ENCODE measurements around the gene TRAF6. TPM values are rescaled to one million over a fixed set of nuclear protein-coding genes. Genes with fewer than 3 reads are reported as not detected.

TRAF6 gene
- total and polyA plus RNA-seq, 12 donors, result 3.0 to 18.2 (median 12.9) TPM

DNA sequence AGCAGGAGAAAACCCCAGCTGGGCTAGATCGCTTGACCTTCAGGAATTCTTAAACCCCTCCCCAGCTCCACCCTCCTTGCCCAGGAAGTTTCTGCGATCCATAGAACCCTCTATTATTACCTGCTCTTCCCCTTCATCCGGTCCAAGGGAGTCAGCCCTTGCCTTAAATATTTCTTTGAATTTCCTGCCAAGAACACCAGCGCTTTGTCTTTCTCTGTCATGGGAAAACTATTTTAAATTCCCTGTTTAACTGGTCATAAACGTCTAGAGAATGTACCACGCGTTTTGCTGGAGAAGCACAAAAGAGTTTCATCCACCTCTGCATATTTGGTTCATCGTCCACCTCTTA is 496 bp upstream of the TRAF6 start:
- peaks cover 0 to 2% (median 0%) of the 10 kb centered on the region in 9 donors for H3K36me3 ChIP-seq
- peak; percentile 1 to 53 (median 30) for ATAC-seq
- 6 to 14% methylated on average over 8 of the region's 8 CpGs for WGBS, 2 donors
- H3K4me3 ChIP-seq, result peak overlapping the region; percentile 71 to 98 (median 88)
- TF ChIP-seq, protein P1, sequence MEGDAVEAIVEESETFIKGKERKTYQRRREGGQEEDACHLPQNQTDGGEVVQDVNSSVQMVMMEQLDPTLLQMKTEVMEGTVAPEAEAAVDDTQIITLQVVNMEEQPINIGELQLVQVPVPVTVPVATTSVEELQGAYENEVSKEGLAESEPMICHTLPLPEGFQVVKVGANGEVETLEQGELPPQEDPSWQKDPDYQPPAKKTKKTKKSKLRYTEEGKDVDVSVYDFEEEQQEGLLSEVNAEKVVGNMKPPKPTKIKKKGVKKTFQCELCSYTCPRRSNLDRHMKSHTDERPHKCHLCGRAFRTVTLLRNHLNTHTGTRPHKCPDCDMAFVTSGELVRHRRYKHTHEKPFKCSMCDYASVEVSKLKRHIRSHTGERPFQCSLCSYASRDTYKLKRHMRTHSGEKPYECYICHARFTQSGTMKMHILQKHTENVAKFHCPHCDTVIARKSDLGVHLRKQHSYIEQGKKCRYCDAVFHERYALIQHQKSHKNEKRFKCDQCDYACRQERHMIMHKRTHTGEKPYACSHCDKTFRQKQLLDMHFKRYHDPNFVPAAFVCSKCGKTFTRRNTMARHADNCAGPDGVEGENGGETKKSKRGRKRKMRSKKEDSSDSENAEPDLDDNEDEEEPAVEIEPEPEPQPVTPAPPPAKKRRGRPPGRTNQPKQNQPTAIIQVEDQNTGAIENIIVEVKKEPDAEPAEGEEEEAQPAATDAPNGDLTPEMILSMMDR (IDR thresholded peaks at IDR 0.05), result no peak
- no peaks in the 10 kb centered on the region for H3K27me3 ChIP-seq
- no peak for DNase-seq
- H3K27ac ChIP-seq, result peak overlapping the region in 9 of 10 donors; percentile 87 to 98 (median 92)
- peaks cover 0 to 36% (median 26%) of the 10 kb centered on the region in 9 donors for H3K4me1 ChIP-seq
- intact Hi-C loops (cut with DNase I), result no loop called here
- H3K9me3 ChIP-seq, result peaks cover 0 to 22% (median 6%) of the 10 kb centered on the region in 11 donors

- H3K4me1 ChIP-seq, result peaks cover 0 to 48% (median 36%) of the 10 kb centered on the region in 9 donors
- peak overlapping the region; percentile 81 to 98 (median 92) for H3K27ac ChIP-seq
- peaks cover 0 to 17% (median 6%) of the 10 kb centered on the region in 11 donors for H3K9me3 ChIP-seq
- ATAC-seq (peak in 7 of 8 donors; percentile 1 to 50 (median 33)), DNase-seq (no peak)
- TF ChIP-seq, protein P1 (IDR thresholded peaks at IDR 0.05), result no peak
- H3K4me3 ChIP-seq, result peak overlapping the region; percentile 71 to 98 (median 88)
- no peaks in the 10 kb centered on the region for H3K27me3 ChIP-seq
- WGBS, 2 donors, result 0 to 1% methylated on average over 15 of the region's 15 CpGs
- intact Hi-C loops (cut with DNase I), result no loop called here
- H3K36me3 ChIP-seq, result peaks cover 0 to 12% (median 0%) of the 10 kb centered on the region in 9 donors
Measured at GRCh38 chr11:36509201-36509639, 852 bp downstream of the TRAF6 start.

DNA sequence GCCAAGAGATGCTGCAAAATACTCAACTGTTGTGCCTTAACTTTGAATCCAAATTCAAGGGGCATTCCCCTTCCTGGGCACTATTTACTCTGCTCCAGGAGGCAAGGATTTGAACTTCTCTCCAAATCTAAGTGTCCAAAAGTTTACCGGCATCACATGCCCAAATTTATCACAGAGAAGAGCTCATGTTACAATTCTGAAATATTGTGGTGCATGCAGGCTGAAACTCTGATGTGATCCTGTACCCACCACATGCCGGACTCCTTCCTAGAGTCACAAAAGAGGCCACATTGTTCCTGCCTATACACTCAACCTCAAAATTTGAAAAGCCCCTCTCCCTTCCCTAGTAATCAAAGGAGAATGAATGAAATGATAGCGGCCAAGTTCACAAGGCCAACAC is 1.3 kb downstream of the TRAF6 start:
- 10 to 16% methylated on average over 3 of the region's 3 CpGs for WGBS, 2 donors
- H3K4me3 ChIP-seq, result peak overlapping the region; percentile 71 to 98 (median 88)
- peaks cover 0 to 13% (median 2%) of the 10 kb centered on the region in 11 donors for H3K9me3 ChIP-seq
- peaks cover 0 to 53% (median 38%) of the 10 kb centered on the region in 9 donors for H3K4me1 ChIP-seq
- ATAC-seq (peak in 1 of 8 donors; percentile 21), DNase-seq (no peak)
- peak overlapping the region in 9 of 10 donors; percentile 87 to 98 (median 92) for H3K27ac ChIP-seq
- peaks cover 0 to 16% (median 0%) of the 10 kb centered on the region in 9 donors for H3K36me3 ChIP-seq
- H3K27me3 ChIP-seq, result no peaks in the 10 kb centered on the region
- TF ChIP-seq, protein P1 (IDR thresholded peaks at IDR 0.05), result no peak
- intact Hi-C loops (cut with DNase I), result no loop called here

- DNase-seq (no peak), ATAC-seq (no peak)
- intact Hi-C loops (cut with DNase I), result no loop called here
- H3K27ac ChIP-seq, result peak overlapping the region in 7 of 10 donors; percentile 89 to 98 (median 92)
- H3K4me3 ChIP-seq, result peak overlapping the region in 8 of 10 donors; percentile 23 to 98 (median 84)
- peaks cover 5 to 60% (median 45%) of the 10 kb centered on the region in 9 donors for H3K4me1 ChIP-seq
- H3K9me3 ChIP-seq, result peaks cover 0 to 5% (median 0%) of the 10 kb centered on the region in 11 donors
- H3K36me3 ChIP-seq, result peaks cover 0 to 19% (median 0%) of the 10 kb centered on the region in 9 donors
- TF ChIP-seq, protein P1 (IDR thresholded peaks at IDR 0.05), result no peak
- no peaks in the 10 kb centered on the region for H3K27me3 ChIP-seq
- WGBS, 2 donors, result 51 to 53% methylated on average over 7 of the region's 7 CpGs
Measured at GRCh38 chr11:36507824-36508489, 2.1 kb downstream of the TRAF6 start.

Data from heart right ventricle (tissue), 16 donors.